Esophagus squamous epithelium (tissue), 4 donors: ENCODE measurements around the gene SLC15A4.

ENCODE experiments used
- CTCF ChIP-seq, 6 experiments: fragments of 450-650 bp in 4 of 6; fragments of 200-600 bp in 2 of 6; sonication (generic) in 2 of 6; IDR thresholded peaks; one replicate each; pipeline ENCODE4 v1.5.1; 2016 to 2019; ENCODE audit warnings: antibody characterized with exemption in 6 of 6, mild to moderate bottlenecking in 4 of 6, moderate library complexity in 4 of 6
- POLR2A ChIP-seq, 4 donors: fragments of 450-650 bp; IDR thresholded peaks; one replicate each; pipeline ENCODE4 v1.6.1; 2017; ENCODE audit warnings: antibody characterized with exemption in 4 of 4, mild to moderate bottlenecking in 4 of 4, moderate library complexity in 3 of 4

GRCh38 chr12:128843538-128843937 is 19.8 kb upstream of the SLC15A4 start:
- no peak for TF ChIP-seq POLR2A (IDR thresholded peaks at IDR 0.05)
- TF ChIP-seq CTCF (IDR thresholded peaks at IDR 0.05) = no peak
